Keratinocyte (primary cell): ENCODE data around the gene CNOT4.

Experiments used
- CTCF ChIP-seq, 3 experiments: IDR thresholded peaks in 1 of 3; conservative IDR thresholded peaks in 1 of 3; optimal IDR thresholded peaks in 1 of 3; 2 replicates in 2 of 3; 3 replicates in 1 of 3; pipeline versions ENCODE3 to v1.5.1; 2011; ENCODE audit warnings: low read length in 3 of 3, mild to moderate bottlenecking in 3 of 3, moderate library complexity in 2 of 3, control low read depth in 1 of 3, inconsistent platforms in 1 of 3; ENCODE audit not compliant: insufficient read depth in 2 of 3; ENCODE audit errors: extremely low read depth in 1 of 3
- EZH2 ChIP-seq: IDR thresholded peaks from one replicate; pipeline ENCODE4 v1.6.1; 2012; ENCODE audit warnings: inconsistent platforms, mild to moderate bottlenecking, low read length, moderate library complexity

GRCh38 chr7:135425036-135425435 lies 84.9 kb downstream of the CNOT4 start:
- TF ChIP-seq CTCF (optimal IDR thresholded peaks at IDR 0.05 in 1 of 3, IDR thresholded peaks at IDR 0.05 in 1 of 3, conservative IDR thresholded peaks at IDR 0.05 in 1 of 3; ENCODE audit: extremely low read depth in 1 of 3, insufficient read depth in 2 of 3, low read length in 3 of 3) = no peak
- no peak for TF ChIP-seq EZH2
